SH-SY5Y (cell line): Measurements from ENCODE around the gene MYO18B.

ENCODE experiments used
- GATA2 ChIP-seq: IDR thresholded peaks from 2 replicates; pipeline ENCODE4 v1.6.1; 2011; ENCODE audit warnings: mild to moderate bottlenecking, low read depth, low read length
- GATA3 ChIP-seq: IDR thresholded peaks from 2 replicates; pipeline ENCODE4 v1.6.1; 2011; ENCODE audit warnings: low read depth, mild to moderate bottlenecking, low read length, moderate library complexity

GRCh38 chr22:26038365-26038764 is 296.4 kb downstream of the MYO18B start:
- TF ChIP-seq GATA3 (no peak), GATA2 (no peak)
